GM23338 (cell line): ENCODE measurements around the gene TMEM200A. TPM values are rescaled to one million over a fixed set of nuclear protein-coding genes. Genes with fewer than 3 reads are reported as not detected.

Experiments
- ATAC-seq: fragments of 200-7000 bp; cut with Tn5 transposase; 3 replicates; pipeline ENCODE4 v1.9.1; 2020
- DNase-seq: peaks from one replicate; pipeline ENCODE4 v3.0.0-alpha.2; 2015; ENCODE audit warnings: low spot score
- H2AFZ ChIP-seq: fragments of 200-600 bp; sonication (generic); 2 replicates; pipeline ENCODE4 v1.8.0; 2016; ENCODE audit warnings: antibody characterized with exemption, mild to moderate bottlenecking, moderate library complexity
- H3F3A ChIP-seq: fragments of 200-600 bp; sonication (generic); replicated peaks from 2 replicates; pipeline ENCODE4 v1.8.0; 2017; ENCODE audit warnings: antibody characterized with exemption, mixed run types, low read depth
- H3K27ac ChIP-seq: fragments of 200-600 bp; sonication (generic); 2 replicates; pipeline ENCODE4 v1.6.1; 2016; ENCODE audit warnings: low read depth
- H3K27me3 ChIP-seq: fragments of 200-600 bp; sonication (generic); 2 replicates; pipeline ENCODE4 v1.8.0; 2016; ENCODE audit warnings: mild to moderate bottlenecking, mixed run types, moderate library complexity; ENCODE audit not compliant: insufficient read depth
- H3K36me3 ChIP-seq: fragments of 200-600 bp; sonication (generic); 2 replicates; pipeline ENCODE4 v1.8.0; 2016; ENCODE audit warnings: mild to moderate bottlenecking; ENCODE audit not compliant: insufficient read depth
- H3K4me1 ChIP-seq: fragments of 200-600 bp; sonication (generic); 2 replicates; pipeline ENCODE4 v1.8.0; 2016; ENCODE audit warnings: mild to moderate bottlenecking, moderate library complexity; ENCODE audit not compliant: insufficient read depth
- H3K4me2 ChIP-seq: fragments of 200-600 bp; sonication (generic); 2 replicates; pipeline ENCODE4 v1.7.1; 2017; ENCODE audit warnings: mixed run types
- H3K4me3 ChIP-seq: fragments of 200-600 bp; sonication (generic); 2 replicates; pipeline ENCODE4 v1.6.1; 2016; ENCODE audit warnings: mixed run types
- H3K79me2 ChIP-seq: fragments of 200-600 bp; sonication (generic); replicated peaks from 2 replicates; pipeline ENCODE4 v1.8.0; 2017; ENCODE audit warnings: mild to moderate bottlenecking; ENCODE audit not compliant: insufficient read depth
- H3K9me2 ChIP-seq: fragments of 200-600 bp; sonication (generic); 2 replicates; pipeline ENCODE4 v1.8.0; 2017; ENCODE audit not compliant: insufficient read depth
- H4K20me1 ChIP-seq: fragments of 200-600 bp; sonication (generic); replicated peaks from 2 replicates; pipeline ENCODE4 v1.8.0; 2017; ENCODE audit warnings: mild to moderate bottlenecking; ENCODE audit not compliant: insufficient read depth
- H3K27ac Mint-ChIP-seq: 2 replicates; pipeline ENCODE4 v1.8.0; 2020; ENCODE audit warnings: inconsistent platforms, mild to moderate bottlenecking, moderate library complexity, mixed read lengths
- H3K27me3 Mint-ChIP-seq: 3 replicates; pipeline ENCODE4 v1.8.0; 2022; ENCODE audit warnings: low read depth, mild to moderate bottlenecking, moderate library complexity, mixed read lengths, inconsistent platforms; ENCODE audit not compliant: insufficient read depth, poor library complexity
- H3K36me3 Mint-ChIP-seq: 3 replicates; pipeline ENCODE4 v1.8.0; 2021; ENCODE audit warnings: low read depth, mild to moderate bottlenecking, inconsistent platforms, moderate library complexity, mixed read lengths
- H3K4me1 Mint-ChIP-seq: 3 replicates; pipeline ENCODE4 v1.8.0; 2020; ENCODE audit warnings: mild to moderate bottlenecking, inconsistent platforms, mixed read lengths
- H3K4me3 Mint-ChIP-seq: 3 replicates; pipeline ENCODE4 v1.8.0; 2021; ENCODE audit warnings: moderate library complexity, mild to moderate bottlenecking, inconsistent platforms, mixed read lengths
- H3K9me3 Mint-ChIP-seq: 3 replicates; pipeline ENCODE4 v1.8.0; 2020; ENCODE audit warnings: moderate library complexity, mild to moderate bottlenecking, inconsistent platforms, mixed read lengths
- CREB1 ChIP-seq: fragments of 250-450 bp; sonication (Bioruptor Pico); IDR thresholded peaks from 2 replicates; pipeline ENCODE4 v1.5.0; 2020; ENCODE audit warnings: low read depth, mild to moderate bottlenecking, moderate library complexity
- CTCF ChIP-seq, 2 experiments: fragments of 200-600 bp in 1 of 2; sonication (generic) in 1 of 2; conservative IDR thresholded peaks; 2 replicates each; pipeline versions ENCODE4 v1.5.1 to v1.6.1; 2016 to 2017; ENCODE audit warnings: antibody characterized with exemption in 2 of 2, low read depth in 2 of 2, mild to moderate bottlenecking in 2 of 2, moderate library complexity in 1 of 2
- EZH2 ChIP-seq: fragments of 200-600 bp; sonication (generic); IDR thresholded peaks from one replicate; pipeline ENCODE4 v1.8.0; 2017; ENCODE audit warnings: antibody characterized with exemption, mild to moderate bottlenecking, low read depth; ENCODE audit not compliant: unreplicated experiment
- EZH2phosphoT487 ChIP-seq: fragments of 200-600 bp; sonication (generic); IDR thresholded peaks from one replicate; pipeline ENCODE4 v1.8.1; 2018; ENCODE audit warnings: antibody characterized with exemption; ENCODE audit not compliant: unreplicated experiment
- JUNB ChIP-seq: IDR thresholded peaks from one replicate; pipeline ENCODE4 v1.6.1; 2016; ENCODE audit warnings: antibody characterized with exemption; ENCODE audit not compliant: unreplicated experiment
- NANOG ChIP-seq: IDR thresholded peaks from 2 replicates; pipeline ENCODE4 v1.6.1; 2016; ENCODE audit warnings: antibody characterized with exemption, borderline replicate concordance
- POLR2AphosphoS5 ChIP-seq: IDR thresholded peaks from 2 replicates; pipeline ENCODE4 v1.6.1; 2016; ENCODE audit warnings: antibody characterized with exemption, low read depth
- STAT1 ChIP-seq: IDR thresholded peaks from one replicate; pipeline ENCODE4 v1.6.1; 2016; ENCODE audit warnings: antibody characterized with exemption; ENCODE audit not compliant: unreplicated experiment
- ZNF114 ChIP-seq: fragments of 250-450 bp; sonication (Bioruptor Pico); IDR thresholded peaks from 2 replicates; pipeline ENCODE4 v1.5.0; 2020; ENCODE audit warnings: mild to moderate bottlenecking, moderate library complexity
- ZNF331 ChIP-seq: fragments of 250-450 bp; sonication (Bioruptor Pico); IDR thresholded peaks from 2 replicates; pipeline ENCODE4 v1.5.0; 2020; ENCODE audit warnings: low read depth, mild to moderate bottlenecking, moderate library complexity
- polyA plus RNA-seq: library from polyadenylated mRNA; unstranded; fragments of >200 nt; fragmentation: Nextera tagmentation; extraction: Ambion mirVana; gene quantifications from 2 replicates; pipeline ENCODE4 v1.2.1, GENCODE V29; 2016
- total RNA-seq: library from RNA; depleted of rRNA; stranded (reverse); fragments of >200 nt; shearing (Covaris generic); gene quantifications from 2 replicates; pipeline ENCODE4 v1.2.3, GENCODE V29; 2014
- TF ChIP-seq, protein P1 (sequence below): fragments of 250-450 bp; sonication (Bioruptor Pico); IDR thresholded peaks from 2 replicates; pipeline ENCODE4 v1.5.0; 2020; ENCODE audit warnings: mild to moderate bottlenecking, moderate library complexity
- TF ChIP-seq, protein P2 (sequence below): IDR thresholded peaks from 2 replicates; pipeline ENCODE4 v1.6.1; 2016; ENCODE audit warnings: antibody characterized with exemption
- TF ChIP-seq, protein P3 (sequence below): IDR thresholded peaks from one replicate; pipeline ENCODE4 v1.6.1; 2018; ENCODE audit warnings: antibody characterized with exemption; ENCODE audit not compliant: unreplicated experiment

TMEM200A gene
- total and polyA plus RNA-seq, 2 experiments from 2014 or later, result 7.1 to 22.7 TPM

DNA sequence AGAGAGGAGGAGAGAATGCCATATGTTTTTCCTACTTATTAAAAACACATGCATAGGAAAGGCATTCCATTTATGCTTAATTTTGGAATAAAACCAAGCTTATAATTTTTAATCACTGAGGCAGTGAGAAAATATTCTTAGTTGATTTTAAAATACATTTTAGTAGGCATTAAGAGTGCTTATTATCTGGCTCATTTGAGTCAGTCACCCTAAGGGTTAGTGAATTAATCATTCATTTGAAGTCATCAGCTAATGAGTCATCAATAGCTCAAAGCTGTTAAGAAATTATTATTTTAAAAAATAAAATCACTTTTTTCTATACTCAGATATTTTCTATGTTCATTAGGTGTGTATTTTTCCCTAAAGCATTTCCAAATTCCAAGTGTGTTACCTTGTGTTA is 81.6 kb downstream of the TMEM200A start:
- TF ChIP-seq, protein P1, sequence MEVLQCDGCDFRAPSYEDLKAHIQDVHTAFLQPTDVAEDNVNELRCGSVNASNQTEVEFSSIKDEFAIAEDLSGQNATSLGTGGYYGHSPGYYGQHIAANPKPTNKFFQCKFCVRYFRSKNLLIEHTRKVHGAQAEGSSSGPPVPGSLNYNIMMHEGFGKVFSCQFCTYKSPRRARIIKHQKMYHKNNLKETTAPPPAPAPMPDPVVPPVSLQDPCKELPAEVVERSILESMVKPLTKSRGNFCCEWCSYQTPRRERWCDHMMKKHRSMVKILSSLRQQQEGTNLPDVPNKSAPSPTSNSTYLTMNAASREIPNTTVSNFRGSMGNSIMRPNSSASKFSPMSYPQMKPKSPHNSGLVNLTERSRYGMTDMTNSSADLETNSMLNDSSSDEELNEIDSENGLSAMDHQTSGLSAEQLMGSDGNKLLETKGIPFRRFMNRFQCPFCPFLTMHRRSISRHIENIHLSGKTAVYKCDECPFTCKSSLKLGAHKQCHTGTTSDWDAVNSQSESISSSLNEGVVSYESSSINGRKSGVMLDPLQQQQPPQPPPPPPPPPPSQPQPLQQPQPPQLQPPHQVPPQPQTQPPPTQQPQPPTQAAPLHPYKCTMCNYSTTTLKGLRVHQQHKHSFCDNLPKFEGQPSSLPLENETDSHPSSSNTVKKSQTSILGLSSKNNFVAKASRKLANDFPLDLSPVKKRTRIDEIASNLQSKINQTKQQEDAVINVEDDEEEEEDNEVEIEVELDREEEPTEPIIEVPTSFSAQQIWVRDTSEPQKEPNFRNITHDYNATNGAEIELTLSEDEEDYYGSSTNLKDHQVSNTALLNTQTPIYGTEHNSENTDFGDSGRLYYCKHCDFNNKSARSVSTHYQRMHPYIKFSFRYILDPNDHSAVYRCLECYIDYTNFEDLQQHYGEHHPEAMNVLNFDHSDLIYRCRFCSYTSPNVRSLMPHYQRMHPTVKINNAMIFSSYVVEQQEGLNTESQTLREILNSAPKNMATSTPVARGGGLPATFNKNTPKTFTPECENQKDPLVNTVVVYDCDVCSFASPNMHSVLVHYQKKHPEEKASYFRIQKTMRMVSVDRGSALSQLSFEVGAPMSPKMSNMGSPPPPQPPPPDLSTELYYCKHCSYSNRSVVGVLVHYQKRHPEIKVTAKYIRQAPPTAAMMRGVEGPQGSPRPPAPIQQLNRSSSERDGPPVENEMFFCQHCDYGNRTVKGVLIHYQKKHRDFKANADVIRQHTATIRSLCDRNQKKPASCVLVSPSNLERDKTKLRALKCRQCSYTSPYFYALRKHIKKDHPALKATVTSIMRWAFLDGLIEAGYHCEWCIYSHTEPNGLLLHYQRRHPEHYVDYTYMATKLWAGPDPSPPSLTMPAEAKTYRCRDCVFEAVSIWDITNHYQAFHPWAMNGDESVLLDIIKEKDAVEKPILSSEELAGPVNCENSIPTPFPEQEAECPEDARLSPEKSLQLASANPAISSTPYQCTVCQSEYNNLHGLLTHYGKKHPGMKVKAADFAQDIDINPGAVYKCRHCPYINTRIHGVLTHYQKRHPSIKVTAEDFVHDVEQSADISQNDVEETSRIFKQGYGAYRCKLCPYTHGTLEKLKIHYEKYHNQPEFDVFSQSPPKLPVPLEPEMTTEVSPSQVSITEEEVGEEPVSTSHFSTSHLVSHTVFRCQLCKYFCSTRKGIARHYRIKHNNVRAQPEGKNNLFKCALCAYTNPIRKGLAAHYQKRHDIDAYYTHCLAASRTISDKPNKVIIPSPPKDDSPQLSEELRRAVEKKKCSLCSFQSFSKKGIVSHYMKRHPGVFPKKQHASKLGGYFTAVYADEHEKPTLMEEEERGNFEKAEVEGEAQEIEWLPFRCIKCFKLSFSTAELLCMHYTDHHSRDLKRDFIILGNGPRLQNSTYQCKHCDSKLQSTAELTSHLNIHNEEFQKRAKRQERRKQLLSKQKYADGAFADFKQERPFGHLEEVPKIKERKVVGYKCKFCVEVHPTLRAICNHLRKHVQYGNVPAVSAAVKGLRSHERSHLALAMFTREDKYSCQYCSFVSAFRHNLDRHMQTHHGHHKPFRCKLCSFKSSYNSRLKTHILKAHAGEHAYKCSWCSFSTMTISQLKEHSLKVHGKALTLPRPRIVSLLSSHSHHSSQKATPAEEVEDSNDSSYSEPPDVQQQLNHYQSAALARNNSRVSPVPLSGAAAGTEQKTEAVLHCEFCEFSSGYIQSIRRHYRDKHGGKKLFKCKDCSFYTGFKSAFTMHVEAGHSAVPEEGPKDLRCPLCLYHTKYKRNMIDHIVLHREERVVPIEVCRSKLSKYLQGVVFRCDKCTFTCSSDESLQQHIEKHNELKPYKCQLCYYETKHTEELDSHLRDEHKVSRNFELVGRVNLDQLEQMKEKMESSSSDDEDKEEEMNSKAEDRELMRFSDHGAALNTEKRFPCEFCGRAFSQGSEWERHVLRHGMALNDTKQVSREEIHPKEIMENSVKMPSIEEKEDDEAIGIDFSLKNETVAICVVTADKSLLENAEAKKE, result no peak
- no peak for TF ChIP-seq STAT1
- TF ChIP-seq ZNF114 (CRISPR knock-in tag), result no peak
- TF ChIP-seq EZH2phosphoT487, result no peak
- TF ChIP-seq CREB1 (CRISPR knock-in tag), result no peak
- no peak for TF ChIP-seq POLR2AphosphoS5
- TF ChIP-seq, protein P2, sequence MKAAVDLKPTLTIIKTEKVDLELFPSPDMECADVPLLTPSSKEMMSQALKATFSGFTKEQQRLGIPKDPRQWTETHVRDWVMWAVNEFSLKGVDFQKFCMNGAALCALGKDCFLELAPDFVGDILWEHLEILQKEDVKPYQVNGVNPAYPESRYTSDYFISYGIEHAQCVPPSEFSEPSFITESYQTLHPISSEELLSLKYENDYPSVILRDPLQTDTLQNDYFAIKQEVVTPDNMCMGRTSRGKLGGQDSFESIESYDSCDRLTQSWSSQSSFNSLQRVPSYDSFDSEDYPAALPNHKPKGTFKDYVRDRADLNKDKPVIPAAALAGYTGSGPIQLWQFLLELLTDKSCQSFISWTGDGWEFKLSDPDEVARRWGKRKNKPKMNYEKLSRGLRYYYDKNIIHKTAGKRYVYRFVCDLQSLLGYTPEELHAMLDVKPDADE, result no peak
- no peak for TF ChIP-seq NANOG
- no peak for TF ChIP-seq EZH2
- TF ChIP-seq ZNF331 (CRISPR knock-in tag), result no peak
- no peak for TF ChIP-seq JUNB
- TF ChIP-seq, protein P3, sequence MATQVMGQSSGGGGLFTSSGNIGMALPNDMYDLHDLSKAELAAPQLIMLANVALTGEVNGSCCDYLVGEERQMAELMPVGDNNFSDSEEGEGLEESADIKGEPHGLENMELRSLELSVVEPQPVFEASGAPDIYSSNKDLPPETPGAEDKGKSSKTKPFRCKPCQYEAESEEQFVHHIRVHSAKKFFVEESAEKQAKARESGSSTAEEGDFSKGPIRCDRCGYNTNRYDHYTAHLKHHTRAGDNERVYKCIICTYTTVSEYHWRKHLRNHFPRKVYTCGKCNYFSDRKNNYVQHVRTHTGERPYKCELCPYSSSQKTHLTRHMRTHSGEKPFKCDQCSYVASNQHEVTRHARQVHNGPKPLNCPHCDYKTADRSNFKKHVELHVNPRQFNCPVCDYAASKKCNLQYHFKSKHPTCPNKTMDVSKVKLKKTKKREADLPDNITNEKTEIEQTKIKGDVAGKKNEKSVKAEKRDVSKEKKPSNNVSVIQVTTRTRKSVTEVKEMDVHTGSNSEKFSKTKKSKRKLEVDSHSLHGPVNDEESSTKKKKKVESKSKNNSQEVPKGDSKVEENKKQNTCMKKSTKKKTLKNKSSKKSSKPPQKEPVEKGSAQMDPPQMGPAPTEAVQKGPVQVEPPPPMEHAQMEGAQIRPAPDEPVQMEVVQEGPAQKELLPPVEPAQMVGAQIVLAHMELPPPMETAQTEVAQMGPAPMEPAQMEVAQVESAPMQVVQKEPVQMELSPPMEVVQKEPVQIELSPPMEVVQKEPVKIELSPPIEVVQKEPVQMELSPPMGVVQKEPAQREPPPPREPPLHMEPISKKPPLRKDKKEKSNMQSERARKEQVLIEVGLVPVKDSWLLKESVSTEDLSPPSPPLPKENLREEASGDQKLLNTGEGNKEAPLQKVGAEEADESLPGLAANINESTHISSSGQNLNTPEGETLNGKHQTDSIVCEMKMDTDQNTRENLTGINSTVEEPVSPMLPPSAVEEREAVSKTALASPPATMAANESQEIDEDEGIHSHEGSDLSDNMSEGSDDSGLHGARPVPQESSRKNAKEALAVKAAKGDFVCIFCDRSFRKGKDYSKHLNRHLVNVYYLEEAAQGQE, result no peak
- TF ChIP-seq CTCF (conservative IDR thresholded peaks at IDR 0.05; ENCODE audit: low read depth in 2 of 2), result no peak
- H3K27ac Mint-ChIP-seq, result no peak overlapping the region
- H3F3A ChIP-seq, result no peaks in the 10 kb centered on the region
- no peaks in the 10 kb centered on the region for H3K36me3 ChIP-seq
- no peaks in the 10 kb centered on the region for H3K4me1 ChIP-seq
- no peaks in the 10 kb centered on the region for H3K27me3 Mint-ChIP-seq
- H3K4me2 ChIP-seq, result no peak overlapping the region
- no peaks in the 10 kb centered on the region for H3K9me2 ChIP-seq
- no peak overlapping the region for H3K4me3 ChIP-seq
- no peaks in the 10 kb centered on the region for H3K9me3 Mint-ChIP-seq
- H3K4me1 Mint-ChIP-seq, result peaks cover 1% of the 10 kb centered on the region; the same call in 1 of the 3 replicates
- H3K36me3 Mint-ChIP-seq, result no peaks in the 10 kb centered on the region
- no peak overlapping the region for H2AFZ ChIP-seq
- H3K27me3 ChIP-seq, result no peaks in the 10 kb centered on the region
- H3K4me3 Mint-ChIP-seq, result no peak overlapping the region
- DNase-seq (no peak), ATAC-seq (no peak)
- H3K79me2 ChIP-seq, result no peaks in the 10 kb centered on the region
- no peak overlapping the region for H3K27ac ChIP-seq
- H4K20me1 ChIP-seq, result no peaks in the 10 kb centered on the region
